NCI-H2171 (cell line): ENCODE measurements around the gene TMEM179B.
"Not testable (repeated sequence)": the region's sequence is repeated elsewhere in the genome, so short reads cannot be mapped to it uniquely, and the experiment has no call there.

Source experiments
- DNase-seq: peaks from one replicate; lab custom pipeline; 2025; lab: John Stamatoyannopoulos, UW

TMEM179B gene, protein sequence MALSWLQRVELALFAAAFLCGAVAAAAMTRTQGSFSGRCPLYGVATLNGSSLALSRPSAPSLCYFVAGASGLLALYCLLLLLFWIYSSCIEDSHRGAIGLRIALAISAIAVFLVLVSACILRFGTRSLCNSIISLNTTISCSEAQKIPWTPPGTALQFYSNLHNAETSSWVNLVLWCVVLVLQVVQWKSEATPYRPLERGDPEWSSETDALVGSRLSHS

GRCh38 chr11:62787005-62787759, at the start of gene TMEM179B:
Gene TMEM179B (plus strand): TSS chr11:62787402. CDS start chr11:62787432, 30 bp downstream.
- DNase-seq = peak; percentile 99

- no peak for DNase-seq
These were observed 39.6 kb upstream of the TMEM179B start for GRCh38 chr11:62747475-62748160.

- not testable (repeated sequence) for DNase-seq
These were observed 37.3 kb upstream of the TMEM179B start for GRCh38 chr11:62749931-62750330.

- no peak for DNase-seq
These were observed 34.9 kb upstream of the TMEM179B start for GRCh38 chr11:62752177-62752785.

DNA sequence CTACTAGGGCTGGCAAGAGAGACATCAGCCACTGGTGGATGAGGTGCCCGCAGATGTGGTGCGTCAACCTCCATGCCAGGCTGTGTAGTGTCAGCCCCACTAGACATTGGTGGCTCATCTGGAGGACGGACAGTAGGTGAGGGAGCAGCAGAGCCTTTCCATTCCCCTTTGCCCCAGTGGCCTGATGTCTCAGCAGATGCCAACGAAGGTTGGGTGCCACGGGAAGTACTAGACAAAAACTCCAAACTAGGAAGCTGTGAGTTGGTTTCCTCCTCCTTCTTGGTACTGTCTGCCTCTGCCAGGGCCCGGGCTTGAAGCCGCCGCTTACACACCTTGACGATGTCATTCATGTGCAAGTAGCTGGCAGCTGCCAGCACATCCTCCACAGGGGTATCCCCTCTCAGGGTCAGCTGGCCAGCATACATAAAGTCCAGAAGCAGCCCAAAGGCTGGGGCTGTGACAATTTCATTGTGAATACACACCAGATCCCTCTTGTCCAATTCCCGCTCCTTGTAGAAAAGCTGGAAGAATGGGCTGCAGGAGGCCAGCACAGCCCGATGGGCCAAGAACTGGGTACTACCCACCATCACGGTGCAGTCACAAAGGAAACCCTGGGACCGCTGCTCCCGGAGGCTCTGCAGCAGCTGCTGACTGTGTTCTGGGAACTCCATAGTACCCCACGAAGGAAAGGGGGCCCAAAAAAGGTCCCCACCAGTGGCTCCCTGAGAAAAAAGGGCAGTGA, 34.0 kb upstream of the TMEM179B start:
- no peak for DNase-seq

DNA sequence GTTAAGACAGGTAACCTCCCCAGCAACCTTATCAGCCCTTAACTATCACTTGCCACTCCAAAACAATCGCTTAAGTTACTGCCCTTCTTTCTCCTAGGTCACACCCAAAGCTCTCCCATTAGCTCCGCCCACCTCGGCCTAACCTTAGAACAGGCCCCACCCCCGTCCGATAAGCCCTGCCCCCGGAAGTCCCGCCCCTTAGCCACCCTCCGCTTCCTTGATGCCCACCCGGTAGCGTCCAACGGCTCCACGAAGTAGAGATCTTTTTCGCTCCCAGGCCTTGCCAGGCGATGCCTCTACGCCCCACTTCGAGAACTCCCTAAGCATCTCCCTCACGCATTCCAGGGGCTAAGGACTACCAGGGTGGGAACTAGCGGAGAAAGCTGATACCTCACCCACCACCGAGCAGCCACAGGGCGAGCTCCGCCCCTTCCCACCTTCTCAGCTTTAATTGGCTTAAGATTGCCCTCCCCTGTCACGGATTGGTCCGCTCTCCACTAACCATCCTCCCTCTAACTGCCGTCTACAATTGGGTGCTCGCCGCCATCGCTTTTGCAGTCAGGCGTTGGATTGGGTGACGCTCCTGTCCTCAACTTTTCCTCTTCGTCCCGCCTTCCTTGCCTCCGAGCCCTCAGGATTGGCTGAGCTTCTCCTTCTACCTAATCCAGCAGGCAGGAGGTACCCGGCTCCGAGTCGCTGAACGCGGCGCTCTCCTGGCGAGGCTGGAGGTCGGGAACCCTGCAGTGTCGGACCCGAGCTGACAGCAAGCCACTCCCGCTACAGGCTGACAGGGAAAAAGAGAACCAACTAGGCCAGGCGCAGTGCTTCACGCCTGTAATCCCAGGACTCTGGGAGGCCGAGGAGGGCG, 33.2 kb upstream of the TMEM179B start, which contains the start of gene ZBTB3:
Gene ZBTB3 (minus strand): TSS at position 425 of the 868 bp plus-strand sequence. CDS start 496 bp downstream, outside the sequence.
- DNase-seq = peak; percentile 97

GRCh38 chr11:62755086-62755615, 32.1 kb upstream of the TMEM179B start:
- DNase-seq = no peak

DNA sequence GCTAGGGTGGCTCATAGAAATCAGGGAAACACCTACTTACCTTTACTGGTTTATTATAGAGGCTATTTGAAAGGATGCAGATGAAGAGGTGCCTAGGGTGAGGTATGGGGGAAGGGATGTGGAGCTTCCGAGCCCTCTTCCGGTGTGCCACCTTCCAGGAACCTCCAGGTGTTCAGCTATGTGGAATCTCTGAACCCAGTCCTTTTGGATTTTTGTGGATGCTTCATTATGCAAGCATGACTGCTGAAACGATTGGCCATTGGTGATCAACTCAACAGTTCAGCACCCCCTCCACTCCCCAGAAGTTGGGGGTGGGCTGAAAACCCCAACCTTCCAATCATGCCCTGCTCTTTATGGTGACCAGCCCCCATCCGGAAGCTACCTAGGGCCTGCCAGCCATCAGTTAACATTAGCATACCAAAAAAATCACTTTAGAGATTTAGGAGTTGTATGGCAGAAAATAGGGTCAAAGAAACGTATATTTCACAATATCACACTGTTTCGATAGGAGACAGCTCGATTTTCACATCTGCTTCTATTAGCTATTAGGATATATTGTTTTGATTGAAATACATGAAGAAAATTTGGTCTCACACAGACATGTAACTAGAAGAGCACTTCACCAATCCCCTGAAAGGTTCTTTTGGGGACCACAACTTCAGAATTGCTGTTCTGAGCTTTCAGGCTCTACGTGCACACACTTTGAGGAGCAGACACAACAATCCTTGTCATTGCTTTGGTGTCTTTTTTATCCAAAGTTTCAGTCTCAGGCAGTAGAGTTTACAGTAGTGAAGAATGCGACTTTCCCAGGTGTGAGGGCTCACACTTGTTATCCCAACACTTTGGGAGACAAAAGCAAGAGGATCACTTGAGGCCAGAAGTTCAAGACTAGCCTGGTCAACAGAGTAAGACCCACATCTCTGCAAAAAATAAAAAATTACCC, 29.1 kb upstream of the TMEM179B start:
- DNase-seq = no peak

GRCh38 chr11:62760867-62761227, 26.4 kb upstream of the TMEM179B start:
- DNase-seq = not testable (repeated sequence)

GRCh38 chr11:62770778-62771143, 16.4 kb upstream of the TMEM179B start:
- DNase-seq = no peak

- DNase-seq = peak; percentile 97
These were observed 15.8 kb upstream of the TMEM179B start, which contains the start of gene TAF6L for GRCh38 chr11:62771144-62772021. Gene TAF6L (plus strand): TSS chr11:62771396. CDS start chr11:62775784, 4,388 bp downstream.

DNA sequence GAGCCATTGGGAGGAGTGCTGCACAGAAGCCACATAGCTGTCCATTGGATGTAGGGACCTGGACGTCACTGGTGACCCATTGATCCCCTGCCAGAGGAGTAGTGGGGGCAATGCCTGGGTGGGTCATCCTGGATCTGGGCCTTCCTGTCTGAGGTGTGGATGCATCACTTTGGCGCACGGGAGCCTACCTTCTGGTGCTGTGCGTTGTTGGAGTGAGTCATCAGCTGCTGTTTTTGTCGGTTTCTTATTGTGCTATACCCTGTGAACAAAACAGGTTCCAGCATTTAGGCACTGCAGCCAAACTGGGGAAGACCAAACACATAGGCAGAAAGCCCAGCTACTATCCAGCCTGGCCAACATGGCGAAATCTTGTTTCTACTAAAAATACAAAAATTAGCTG, 12.8 kb upstream of the TMEM179B start:
- no peak for DNase-seq

DNA sequence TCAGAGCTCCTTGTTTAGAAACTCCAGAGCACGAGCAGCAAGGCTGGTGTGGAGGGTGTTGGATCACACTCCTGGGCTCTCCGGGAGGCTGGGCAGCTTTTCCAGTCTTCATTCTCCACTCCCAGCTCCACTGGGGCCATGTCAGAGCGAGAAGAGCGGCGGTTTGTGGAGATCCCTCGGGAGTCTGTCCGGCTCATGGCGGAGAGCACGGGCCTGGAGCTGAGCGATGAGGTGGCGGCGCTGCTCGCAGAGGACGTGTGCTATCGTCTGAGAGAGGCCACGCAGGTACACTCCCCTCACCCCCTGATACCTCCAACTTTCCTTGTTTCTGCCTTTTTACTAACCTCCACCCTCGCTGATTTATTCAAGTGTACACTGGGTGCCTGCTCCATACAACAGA, 11.6 kb upstream of the TMEM179B start:
- no peak for DNase-seq

DNA sequence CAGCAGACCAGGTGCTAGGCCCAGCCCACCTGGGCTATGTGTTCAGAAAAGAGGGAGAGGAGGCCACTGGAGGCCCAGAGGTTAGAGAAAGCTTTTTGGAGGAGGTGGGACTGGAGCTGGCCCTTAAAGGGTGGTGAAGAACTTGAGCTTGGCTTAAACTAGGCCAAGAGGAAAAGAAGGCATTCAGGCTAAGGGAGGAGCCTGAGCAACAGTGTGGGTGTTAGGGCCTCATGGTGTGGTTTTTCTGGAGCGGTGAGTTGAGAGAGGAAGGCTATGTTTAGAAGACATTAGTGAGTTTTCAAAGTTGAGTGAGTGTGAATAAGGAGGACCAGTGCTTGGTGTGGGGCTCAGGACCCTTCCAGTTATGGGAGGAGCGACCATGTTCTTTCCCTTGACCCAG, 9.8 kb upstream of the TMEM179B start:
- DNase-seq = no peak

- no peak for DNase-seq
These were observed 8.8 kb upstream of the TMEM179B start for GRCh38 chr11:62778441-62778840.

GRCh38 chr11:62782753-62783152, 4.4 kb upstream of the TMEM179B start:
- DNase-seq = no peak

DNA sequence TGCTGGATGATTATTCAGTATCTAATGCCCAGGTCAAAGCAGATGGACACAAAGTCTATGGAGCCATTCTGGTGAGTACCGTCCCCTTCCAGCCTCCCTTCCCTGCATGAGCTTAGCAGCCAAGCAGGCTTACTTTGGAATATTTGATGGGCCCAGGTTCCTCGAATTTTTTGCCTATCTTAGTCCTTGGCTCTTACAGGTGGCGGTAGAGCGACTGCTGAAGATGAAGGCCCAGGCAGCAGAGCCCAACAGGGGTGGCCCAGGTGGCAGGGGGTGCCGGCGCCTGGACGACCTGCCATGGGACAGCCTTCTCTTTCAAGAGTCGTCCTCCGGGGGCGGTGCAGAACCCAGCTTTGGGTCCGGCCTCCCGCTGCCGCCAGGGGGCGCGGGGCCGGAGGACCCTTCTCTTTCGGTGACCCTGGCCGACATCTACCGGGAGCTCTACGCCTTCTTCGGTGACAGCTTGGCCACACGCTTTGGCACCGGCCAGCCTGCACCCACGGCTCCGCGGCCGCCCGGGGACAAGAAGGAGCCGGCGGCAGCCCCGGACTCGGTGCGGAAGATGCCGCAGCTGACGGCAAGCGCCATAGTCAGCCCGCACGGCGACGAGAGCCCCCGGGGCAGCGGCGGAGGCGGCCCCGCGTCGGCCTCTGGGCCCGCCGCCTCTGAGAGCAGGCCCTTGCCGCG, 741 bp upstream of the TMEM179B start:
- peak; percentile 82 for DNase-seq

DNA sequence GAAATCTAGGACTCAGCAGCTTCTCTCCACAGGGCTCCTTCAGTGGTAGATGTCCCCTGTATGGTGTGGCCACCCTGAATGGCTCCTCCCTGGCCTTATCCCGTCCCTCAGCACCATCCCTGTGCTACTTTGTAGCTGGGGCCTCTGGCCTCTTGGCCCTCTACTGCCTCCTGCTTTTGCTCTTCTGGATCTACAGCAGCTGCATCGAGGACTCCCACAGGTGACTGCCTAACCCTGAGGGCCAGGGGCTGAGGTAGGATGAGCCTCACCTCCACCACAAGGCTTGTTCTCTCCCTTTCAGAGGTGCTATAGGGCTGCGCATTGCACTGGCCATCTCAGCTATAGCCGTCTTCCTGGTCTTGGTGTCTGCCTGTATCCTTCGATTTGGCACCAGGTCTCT, 1.8 kb downstream of the TMEM179B start:
- DNase-seq = no peak
